GM12878 (cell line): ENCODE data around the gene LZTFL1.

Experiments used
- EZH2 ChIP-seq: IDR thresholded peaks from 2 replicates; pipeline ENCODE4 v1.6.1; 2012; ENCODE audit warnings: low read depth, mild to moderate bottlenecking, control low read depth, inconsistent platforms, low read length, borderline replicate concordance; ENCODE audit not compliant: control insufficient read depth
- JUNB ChIP-seq: IDR thresholded peaks from 2 replicates; pipeline ENCODE4 v1.6.1; 2016; ENCODE audit warnings: antibody characterized with exemption, mild to moderate bottlenecking
- POLR2A ChIP-seq: IDR thresholded peaks from 2 replicates; pipeline ENCODE4 v1.6.1; 2011; ENCODE audit warnings: low read depth, mild to moderate bottlenecking, low read length
- POLR2AphosphoS5 ChIP-seq: IDR thresholded peaks from 2 replicates; pipeline ENCODE4 v1.6.1; 2011; ENCODE audit warnings: mild to moderate bottlenecking, low read length, inconsistent platforms

DNA sequence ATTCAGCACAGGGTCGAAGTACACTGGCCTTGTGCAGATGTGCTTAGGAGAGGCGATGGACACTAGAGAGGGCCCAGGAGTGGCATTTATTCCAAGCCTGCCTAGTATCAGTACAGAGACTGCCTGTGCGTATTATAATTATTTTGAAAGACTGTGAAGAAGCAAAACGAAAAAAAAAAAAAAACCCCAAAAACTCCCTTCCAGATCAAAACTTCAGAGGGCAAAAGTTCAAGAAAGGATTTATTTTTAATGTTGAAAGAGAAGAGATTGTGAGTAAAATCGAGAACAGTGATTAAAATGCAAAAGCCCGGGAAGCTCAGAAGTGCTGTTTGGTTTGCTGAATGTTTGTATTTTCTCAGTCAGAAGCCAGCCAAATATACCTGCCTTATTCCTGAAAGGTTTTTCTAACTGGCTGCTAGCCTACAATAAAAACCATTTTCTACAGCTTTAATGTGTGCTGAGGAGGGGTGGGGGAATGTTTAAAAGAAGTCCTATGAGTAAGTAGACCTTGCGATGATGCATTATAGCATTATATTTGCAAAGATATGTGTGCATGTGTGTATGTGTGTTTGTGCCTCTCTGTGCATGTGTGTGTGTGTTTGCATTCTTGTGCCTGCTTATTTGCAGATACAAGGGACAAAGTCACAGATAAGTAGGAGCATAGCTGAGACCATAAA, 19.3 kb upstream of the LZTFL1 start:
- TF ChIP-seq POLR2A = no peak
- TF ChIP-seq JUNB = peak; percentile 98
- no peak for TF ChIP-seq EZH2
- no peak; the same call in 1 of the 2 replicates for TF ChIP-seq POLR2AphosphoS5
